GM12864 (cell line): ENCODE measurements around the gene AFF2.

ENCODE experiments used
- DNase-seq: peaks from one replicate; pipeline ENCODE4 v3.0.0-alpha.2; 2011; ENCODE audit warnings: low read depth
- H3K4me3 ChIP-seq: 2 replicates; pipeline ENCODE4 v1.5.1; 2011; ENCODE audit warnings: mild to moderate bottlenecking, low read depth, low read length, control low read depth
- TF ChIP-seq, protein P1 (sequence below): IDR thresholded peaks from 2 replicates; pipeline ENCODE4 v1.5.1; 2011; ENCODE audit warnings: low read depth, mild to moderate bottlenecking, moderate library complexity, low read length, control low read depth, inconsistent platforms; ENCODE audit errors: missing control alignments

The AFF2 gene

DNA sequence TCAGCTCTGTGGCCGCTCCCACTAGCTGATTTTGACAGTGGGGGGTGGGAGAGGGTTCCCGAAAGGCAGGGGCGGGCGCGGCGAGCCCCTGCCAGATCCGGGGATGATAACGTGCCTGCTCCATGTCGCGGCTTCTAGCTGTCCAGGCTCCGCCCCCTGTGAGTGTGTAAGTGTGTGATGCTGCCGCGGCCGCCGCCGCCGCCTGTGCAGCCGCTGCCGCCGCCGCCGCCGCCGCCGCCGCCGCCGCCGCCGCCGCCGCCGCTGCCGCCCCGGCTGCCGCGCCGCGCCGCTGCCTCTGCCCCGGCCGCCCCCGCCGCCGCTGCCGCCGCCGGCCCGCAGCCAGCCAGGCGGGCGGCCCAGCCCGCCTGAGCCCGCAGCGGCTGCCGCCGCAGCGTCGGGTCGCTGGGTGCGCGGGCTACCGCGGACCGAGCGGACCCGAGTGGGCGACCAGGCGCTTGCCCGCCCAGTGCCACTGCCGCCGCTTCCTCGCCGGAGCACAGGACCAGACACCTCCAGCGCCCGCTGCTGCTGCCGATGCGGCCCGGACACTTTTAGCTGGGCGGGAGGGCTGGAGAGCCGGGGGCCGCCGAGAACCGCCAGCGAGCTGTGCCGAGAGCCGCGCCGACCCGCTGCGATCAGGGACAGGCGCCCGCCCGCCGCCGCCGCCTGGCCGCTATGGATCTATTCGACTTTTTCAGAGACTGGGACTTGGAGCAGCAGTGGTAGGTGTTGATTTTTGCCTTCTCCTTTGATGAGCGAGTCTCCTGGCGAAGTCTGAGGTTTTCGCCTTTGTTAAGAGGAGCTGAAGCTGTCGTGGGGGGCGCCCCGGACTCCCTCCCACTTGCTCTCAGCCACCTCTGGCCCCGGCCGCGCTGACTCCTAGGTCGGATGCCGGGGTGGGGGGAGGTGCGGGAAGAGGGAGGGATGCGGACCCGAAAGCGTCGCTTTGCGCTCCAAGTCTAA, at the start of gene AFF2:
Gene AFF2, plus strand, starts transcription at position 195 of the 963 bp plus-strand sequence. Its CDS starts 481 bp downstream, at position 676.
- no peak for DNase-seq
- peak within 1 kb of the TSS; percentile 30 for H3K4me3 ChIP-seq
- TF ChIP-seq, protein P1, sequence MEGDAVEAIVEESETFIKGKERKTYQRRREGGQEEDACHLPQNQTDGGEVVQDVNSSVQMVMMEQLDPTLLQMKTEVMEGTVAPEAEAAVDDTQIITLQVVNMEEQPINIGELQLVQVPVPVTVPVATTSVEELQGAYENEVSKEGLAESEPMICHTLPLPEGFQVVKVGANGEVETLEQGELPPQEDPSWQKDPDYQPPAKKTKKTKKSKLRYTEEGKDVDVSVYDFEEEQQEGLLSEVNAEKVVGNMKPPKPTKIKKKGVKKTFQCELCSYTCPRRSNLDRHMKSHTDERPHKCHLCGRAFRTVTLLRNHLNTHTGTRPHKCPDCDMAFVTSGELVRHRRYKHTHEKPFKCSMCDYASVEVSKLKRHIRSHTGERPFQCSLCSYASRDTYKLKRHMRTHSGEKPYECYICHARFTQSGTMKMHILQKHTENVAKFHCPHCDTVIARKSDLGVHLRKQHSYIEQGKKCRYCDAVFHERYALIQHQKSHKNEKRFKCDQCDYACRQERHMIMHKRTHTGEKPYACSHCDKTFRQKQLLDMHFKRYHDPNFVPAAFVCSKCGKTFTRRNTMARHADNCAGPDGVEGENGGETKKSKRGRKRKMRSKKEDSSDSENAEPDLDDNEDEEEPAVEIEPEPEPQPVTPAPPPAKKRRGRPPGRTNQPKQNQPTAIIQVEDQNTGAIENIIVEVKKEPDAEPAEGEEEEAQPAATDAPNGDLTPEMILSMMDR = no peak

DNA sequence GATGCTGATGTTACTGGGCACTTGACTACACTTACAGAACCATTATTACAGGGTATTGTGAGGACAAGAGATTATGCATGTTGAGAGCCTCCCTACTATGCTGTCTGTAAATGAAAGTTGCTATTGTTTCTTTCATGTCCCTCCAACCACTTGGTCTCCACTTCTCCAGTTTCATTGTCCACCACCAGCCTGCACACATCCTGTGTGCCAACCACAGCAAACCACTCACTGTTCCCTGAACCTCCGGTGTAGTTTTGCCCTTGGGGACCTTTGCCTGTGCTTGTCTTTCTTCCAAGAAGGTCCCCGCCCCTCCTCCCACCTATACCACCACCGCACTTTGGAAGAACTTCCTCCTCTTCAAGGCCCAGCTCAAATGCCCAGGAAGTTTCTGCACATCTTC, 43.1 kb upstream of the AFF2 start:
- no peak for DNase-seq
- TF ChIP-seq, protein P1 = no peak
- no peak overlapping the region for H3K4me3 ChIP-seq

DNA sequence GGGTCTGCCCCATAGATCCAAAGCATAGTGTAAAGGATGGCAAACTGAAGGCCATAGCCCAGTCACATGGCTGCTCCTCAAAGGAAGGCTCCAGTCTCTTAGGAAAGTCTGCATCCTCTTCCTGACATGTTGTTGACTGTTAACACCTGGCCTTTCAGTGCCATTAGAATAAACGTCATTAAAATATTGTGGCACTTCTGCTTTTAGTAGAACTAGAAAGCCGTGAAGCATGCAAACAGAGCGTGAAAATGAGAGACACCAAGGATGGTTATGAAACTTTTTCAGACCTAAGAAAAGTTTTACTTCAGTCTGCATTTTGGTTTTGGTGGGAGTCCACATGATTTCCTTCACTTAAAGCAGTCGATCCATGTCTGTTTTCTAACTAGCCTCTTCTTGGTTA, 41.1 kb upstream of the AFF2 start:
- peak; percentile 40 for DNase-seq
- no peak overlapping the region for H3K4me3 ChIP-seq
- TF ChIP-seq, protein P1 = no peak

DNA sequence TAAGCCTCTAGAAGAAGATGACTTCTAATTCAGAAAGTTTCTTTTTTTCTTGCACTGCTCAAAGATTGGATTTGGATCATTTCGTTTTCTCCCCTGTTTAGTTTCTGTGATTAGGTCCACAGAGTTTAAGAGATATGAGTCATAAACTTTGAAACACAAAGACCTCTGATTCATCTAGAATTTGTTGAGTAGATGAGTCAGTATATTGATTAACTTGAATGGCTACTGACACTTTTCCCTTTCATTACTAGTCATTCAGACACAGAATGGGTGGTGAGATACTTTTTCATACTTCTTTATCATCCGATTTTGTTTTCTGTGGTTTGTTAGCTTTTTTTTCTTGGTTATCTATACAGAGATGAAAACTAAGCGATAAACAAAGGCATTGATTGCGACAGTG, 34.1 kb upstream of the AFF2 start:
- DNase-seq = no peak
- H3K4me3 ChIP-seq = no peak overlapping the region
- TF ChIP-seq, protein P1 = no peak

DNA sequence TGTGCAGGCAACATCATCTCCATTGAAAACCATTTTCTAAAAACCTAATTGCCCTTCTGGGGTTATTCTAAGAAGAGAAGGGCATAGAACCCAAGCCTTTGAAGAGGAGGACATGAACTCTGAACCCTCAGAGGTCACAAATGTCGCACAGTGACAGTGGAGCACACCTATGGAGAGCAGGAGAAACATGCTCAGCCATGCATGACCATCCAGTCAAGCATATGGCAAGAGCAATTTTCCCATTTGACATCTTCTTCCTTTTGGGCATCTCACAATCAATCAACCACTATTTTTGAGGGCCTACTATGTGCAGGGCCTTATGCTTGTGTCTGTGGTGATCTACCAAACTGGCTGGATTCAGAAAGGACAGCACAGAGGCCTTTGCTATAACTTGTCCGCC, 30.1 kb upstream of the AFF2 start:
- H3K4me3 ChIP-seq = no peak overlapping the region
- TF ChIP-seq, protein P1 = no peak

DNA sequence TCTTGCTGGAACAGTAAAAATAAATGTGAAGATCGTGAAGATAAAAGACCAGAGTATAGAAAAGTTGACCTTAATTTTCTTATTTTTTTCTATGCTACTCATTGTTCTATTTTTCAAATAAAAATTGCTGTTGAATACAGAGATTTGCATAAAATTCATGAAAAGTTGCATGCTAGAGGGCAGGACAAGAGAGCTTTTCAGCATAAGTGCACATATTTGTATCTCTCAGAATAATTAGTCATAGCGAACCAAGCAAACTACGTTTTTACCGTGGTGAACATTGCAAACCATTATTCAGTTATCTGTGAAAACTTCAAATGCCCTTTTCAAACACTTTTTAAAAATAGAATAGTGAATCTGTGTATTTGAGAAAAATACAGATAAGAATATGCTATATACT, 26.4 kb upstream of the AFF2 start:
- DNase-seq = no peak
- H3K4me3 ChIP-seq = no peak overlapping the region
- TF ChIP-seq, protein P1 = no peak

More for the DNA sequence above, 30.1 kb upstream of the AFF2 start:
- no peak for DNase-seq
